DOHH2 (cell line): ENCODE data around the gene A2M.

Experiments used
- EZH2phosphoT487 ChIP-seq: fragments of 200-600 bp; sonication (generic); IDR thresholded peaks from 2 replicates; pipeline ENCODE4 v1.6.1; 2017; ENCODE audit warnings: borderline replicate concordance, mild to moderate bottlenecking, antibody characterized with exemption, low read length, moderate library complexity, mixed read lengths
- TF ChIP-seq, protein P1 (sequence below): fragments of 200-600 bp; sonication (generic); IDR thresholded peaks from one replicate; pipeline ENCODE4 v1.5.1; 2014; ENCODE audit warnings: antibody characterized with exemption, mild to moderate bottlenecking, low read depth, low read length; ENCODE audit not compliant: poor library complexity, severe bottlenecking

DNA sequence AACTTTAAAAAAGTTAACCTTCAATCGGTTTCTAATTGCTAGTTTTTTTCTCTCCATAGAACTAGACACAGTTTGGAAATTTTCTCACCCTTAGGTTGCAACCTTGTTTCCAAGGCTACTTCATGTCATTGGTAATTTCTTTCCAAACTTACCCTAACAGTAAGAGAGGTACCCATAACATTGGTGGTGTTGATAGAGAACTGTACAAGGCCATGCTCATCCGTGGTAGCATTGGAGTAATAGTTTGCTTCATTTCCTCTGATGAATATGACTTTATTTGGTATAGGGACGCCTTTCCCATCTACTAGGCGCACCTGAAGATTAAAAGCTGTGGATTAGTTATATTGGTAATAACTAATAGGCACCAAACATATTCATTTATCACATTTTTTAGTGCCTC, 11.6 kb downstream of the A2M start:
- TF ChIP-seq, protein P1, sequence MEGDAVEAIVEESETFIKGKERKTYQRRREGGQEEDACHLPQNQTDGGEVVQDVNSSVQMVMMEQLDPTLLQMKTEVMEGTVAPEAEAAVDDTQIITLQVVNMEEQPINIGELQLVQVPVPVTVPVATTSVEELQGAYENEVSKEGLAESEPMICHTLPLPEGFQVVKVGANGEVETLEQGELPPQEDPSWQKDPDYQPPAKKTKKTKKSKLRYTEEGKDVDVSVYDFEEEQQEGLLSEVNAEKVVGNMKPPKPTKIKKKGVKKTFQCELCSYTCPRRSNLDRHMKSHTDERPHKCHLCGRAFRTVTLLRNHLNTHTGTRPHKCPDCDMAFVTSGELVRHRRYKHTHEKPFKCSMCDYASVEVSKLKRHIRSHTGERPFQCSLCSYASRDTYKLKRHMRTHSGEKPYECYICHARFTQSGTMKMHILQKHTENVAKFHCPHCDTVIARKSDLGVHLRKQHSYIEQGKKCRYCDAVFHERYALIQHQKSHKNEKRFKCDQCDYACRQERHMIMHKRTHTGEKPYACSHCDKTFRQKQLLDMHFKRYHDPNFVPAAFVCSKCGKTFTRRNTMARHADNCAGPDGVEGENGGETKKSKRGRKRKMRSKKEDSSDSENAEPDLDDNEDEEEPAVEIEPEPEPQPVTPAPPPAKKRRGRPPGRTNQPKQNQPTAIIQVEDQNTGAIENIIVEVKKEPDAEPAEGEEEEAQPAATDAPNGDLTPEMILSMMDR = no peak
- TF ChIP-seq EZH2phosphoT487 = no peak
